ENCODE measurements around the gene C1QTNF5.

C1QTNF5 gene

GRCh38 chr11:119356349-119357031, 15.8 kb upstream of the C1QTNF5 start:
- DNase-seq = peak; percentile 68

- DNase-seq = no peak
These were observed 14.6 kb upstream of the C1QTNF5 start for GRCh38 chr11:119355091-119355843.

GRCh38 chr11:119352857-119353260, 12.2 kb upstream of the C1QTNF5 start:
- no peak for DNase-seq

GRCh38 chr11:119351232-119351631, 10.5 kb upstream of the C1QTNF5 start:
- no peak for DNase-seq

- no peak for DNase-seq
These were observed 9.6 kb upstream of the C1QTNF5 start for GRCh38 chr11:119350302-119350701.

- no peak for DNase-seq
These were observed 7.4 kb upstream of the C1QTNF5 start for GRCh38 chr11:119347940-119348605.

- no peak for DNase-seq
These were observed 6.6 kb upstream of the C1QTNF5 start for GRCh38 chr11:119347242-119347641.

- no peak for DNase-seq
These were observed 5.9 kb upstream of the C1QTNF5 start, which contains the start of gene MFRP for GRCh38 chr11:119346605-119347004. Gene MFRP (minus strand): TSS chr11:119346705. CDS start chr11:119346513, 192 bp downstream.

GRCh38 chr11:119345685-119346084, 5.0 kb upstream of the C1QTNF5 start:
- no peak for DNase-seq

- no peak for DNase-seq
These were observed 3.8 kb upstream of the C1QTNF5 start for GRCh38 chr11:119344291-119345010.

- no peak for DNase-seq
These were observed 3.0 kb upstream of the C1QTNF5 start for GRCh38 chr11:119343726-119344125.

- no peak for DNase-seq
These were observed 1.9 kb upstream of the C1QTNF5 start for GRCh38 chr11:119342362-119343130.

GRCh38 chr11:119342023-119342300, 1.3 kb upstream of the C1QTNF5 start:
- no peak for DNase-seq

- DNase-seq = no peak
These were observed 739 bp upstream of the C1QTNF5 start for GRCh38 chr11:119341222-119342022.

GRCh38 chr11:119339589-119340334, 921 bp downstream of the C1QTNF5 start:
- peak; percentile 44 for DNase-seq

GRCh38 chr11:119338965-119339588, 1.6 kb downstream of the C1QTNF5 start:
- DNase-seq = no peak

GRCh38 chr11:119338318-119338890, 2.3 kb downstream of the C1QTNF5 start:
- DNase-seq = peak; percentile 61

- DNase-seq = no peak
These were observed 2.9 kb downstream of the C1QTNF5 start for GRCh38 chr11:119337581-119338317.
